ENCODE data around the gene ZNF232.
A peak's percentile ranks its signal among the peaks of the same experiment; 100 is the strongest.
"Not testable (repeated sequence)": the region's sequence is repeated elsewhere in the genome, so short reads cannot be mapped to it uniquely, and the experiment has no call there.

ZNF232 gene

GRCh38 chr17:5080591-5080990 is 31.1 kb downstream of the ZNF232 start:
- no peak for DNase-seq (ENCODE audit: extremely low read depth, low read depth)
- no peak for TF ChIP-seq CTCF (IDR thresholded peaks at IDR 0.05; ENCODE audit: low read depth, low read length, missing control alignments)
- no peak overlapping the region for H3K4me3 ChIP-seq (replicated peaks; ENCODE audit: low read depth, low read length)

DNA sequence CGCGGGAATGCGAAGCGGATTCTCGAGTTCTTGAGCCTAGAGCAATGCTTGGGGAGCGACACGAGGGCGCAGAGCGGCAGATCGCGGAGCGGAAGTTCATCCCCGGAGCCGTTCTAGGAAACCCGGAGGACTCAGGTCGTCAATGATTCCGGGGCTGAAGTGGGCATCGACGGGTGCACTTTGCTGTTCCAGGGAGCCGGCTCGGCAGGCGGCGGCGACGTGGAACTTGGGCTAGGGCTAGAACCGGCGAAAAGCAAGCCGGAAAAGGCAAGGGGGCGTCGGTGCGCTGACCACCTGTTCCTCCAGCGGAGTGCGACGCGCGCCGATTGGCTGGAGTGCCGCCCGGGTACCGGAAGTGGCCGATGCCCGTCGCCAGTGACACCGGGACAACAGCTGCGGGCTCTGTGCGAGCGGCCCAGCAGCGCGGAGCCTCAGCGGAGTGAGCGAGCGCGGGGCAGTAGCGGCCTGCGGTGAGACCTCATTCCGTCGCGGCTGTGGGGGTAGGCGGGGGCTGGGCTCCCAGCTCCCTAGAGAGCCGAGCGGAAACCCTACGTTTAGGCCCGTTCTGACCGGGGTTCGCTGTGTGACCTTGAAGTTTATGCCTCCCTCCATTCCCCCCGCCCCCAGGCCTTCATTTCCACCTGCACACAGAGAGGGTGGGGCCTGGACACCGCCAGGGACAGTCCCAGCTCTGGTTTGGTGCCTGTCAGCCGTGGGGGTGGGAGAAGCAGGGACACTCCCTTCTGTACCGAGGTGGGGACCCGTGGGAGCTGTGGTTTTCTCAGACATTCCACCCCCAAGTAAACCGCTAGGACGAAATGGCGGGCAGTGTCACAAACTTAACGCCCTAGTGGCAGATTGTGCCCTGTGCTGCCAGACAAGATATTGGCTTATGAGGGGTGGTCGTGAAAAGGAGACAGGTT is 33.3 kb downstream of the ZNF232 start, which contains the start of gene ZFP3:
TSS of gene ZFP3 (plus strand) at position 362 of the 923 bp plus-strand sequence. CDS start 13,038 bp downstream, outside the sequence.
- H3K4me3 ChIP-seq (replicated peaks; ENCODE audit: low read depth, low read length): peak within 1 kb of the TSS; percentile 49
- DNase-seq (ENCODE audit: extremely low read depth, low read depth): peak; percentile 22
- no peak for TF ChIP-seq CTCF (IDR thresholded peaks at IDR 0.05; ENCODE audit: low read depth, low read length, missing control alignments)

DNA sequence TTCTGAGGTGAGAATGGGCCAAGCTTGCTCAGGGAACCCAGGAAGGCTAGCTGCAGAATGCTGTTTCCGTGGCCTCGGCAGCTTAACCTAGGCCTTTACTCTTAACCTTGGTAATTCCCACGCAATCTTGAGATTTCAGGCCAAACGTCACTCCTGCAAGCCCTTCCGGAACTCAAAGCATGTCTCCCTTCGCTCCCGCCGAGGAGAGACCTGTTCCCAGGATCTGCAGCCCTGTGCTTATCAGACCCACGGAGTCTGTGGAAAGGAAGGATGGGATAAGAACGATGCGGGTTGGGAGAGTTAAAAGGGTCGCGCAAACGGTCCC is 33.9 kb downstream of the ZNF232 start:
- H3K4me3 ChIP-seq (replicated peaks; ENCODE audit: low read depth, low read length): peak overlapping the region; percentile 49
- TF ChIP-seq CTCF (IDR thresholded peaks at IDR 0.05; ENCODE audit: low read depth, low read length, missing control alignments): no peak
- no peak for DNase-seq (ENCODE audit: extremely low read depth, low read depth)

GRCh38 chr17:5077275-5077674 is 34.4 kb downstream of the ZNF232 start:
- not testable (repeated sequence) for H3K4me3 ChIP-seq (replicated peaks; ENCODE audit: low read depth, low read length); DNase-seq (ENCODE audit: extremely low read depth, low read depth)

- H3K4me3 ChIP-seq (replicated peaks; ENCODE audit: low read depth, low read length); DNase-seq (ENCODE audit: extremely low read depth, low read depth): not testable (repeated sequence)
These were observed 36.2 kb downstream of the ZNF232 start for GRCh38 chr17:5075472-5075871.

DNA sequence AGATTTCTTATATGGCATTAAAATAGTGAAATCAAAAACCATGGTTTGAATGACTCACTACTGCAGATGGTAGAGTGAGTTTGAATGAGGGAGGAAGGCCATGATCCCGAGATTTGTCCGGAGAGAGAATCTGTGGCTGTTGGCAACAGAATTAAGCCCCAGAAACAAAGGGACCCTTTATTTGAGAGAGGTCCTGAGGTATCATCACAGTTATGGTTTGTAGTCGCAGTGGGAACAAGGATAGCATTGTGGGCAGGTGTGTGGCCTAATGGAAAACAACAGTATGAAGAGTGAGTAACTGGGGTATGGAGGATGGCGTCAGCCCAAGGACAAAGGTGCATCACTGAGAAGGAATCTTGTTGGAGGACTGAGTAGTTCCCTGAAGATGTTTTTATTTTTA is 42.0 kb downstream of the ZNF232 start:
- H3K4me3 ChIP-seq (replicated peaks; ENCODE audit: low read depth, low read length): no peak overlapping the region
- TF ChIP-seq CTCF (IDR thresholded peaks at IDR 0.05; ENCODE audit: low read depth, low read length, missing control alignments): no peak
- DNase-seq (ENCODE audit: extremely low read depth, low read depth): no peak

- no peak for DNase-seq (ENCODE audit: extremely low read depth, low read depth)
- TF ChIP-seq CTCF (IDR thresholded peaks at IDR 0.05; ENCODE audit: low read depth, low read length, missing control alignments): no peak
- no peak overlapping the region for H3K4me3 ChIP-seq (replicated peaks; ENCODE audit: low read depth, low read length)
These were observed 43.4 kb downstream of the ZNF232 start for GRCh38 chr17:5068236-5068635.

DNA sequence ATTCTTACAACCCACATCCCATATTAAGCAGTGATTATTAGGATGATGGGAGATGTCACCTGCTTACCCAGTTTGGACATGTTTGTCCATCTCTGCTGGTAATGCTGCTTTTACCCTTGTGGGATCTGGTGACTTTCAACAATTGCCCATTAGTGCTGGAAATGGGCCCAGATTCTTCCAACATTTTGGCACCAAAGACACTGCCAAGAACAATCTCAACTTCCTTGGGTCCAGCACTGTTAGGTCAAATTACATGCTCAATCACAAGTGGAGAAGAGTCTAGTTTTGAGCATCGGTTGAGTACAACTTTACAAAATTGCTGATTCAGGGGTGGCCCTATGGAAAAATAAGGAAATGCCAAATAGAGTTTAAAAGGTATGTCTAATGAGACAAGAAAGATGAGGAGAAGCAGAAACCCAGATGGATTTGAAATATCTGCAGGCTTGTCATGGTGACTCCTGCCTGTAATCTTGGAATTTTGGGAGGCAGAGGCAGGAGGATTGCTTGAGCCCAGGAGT is 46.4 kb downstream of the ZNF232 start:
- TF ChIP-seq CTCF (IDR thresholded peaks at IDR 0.05; ENCODE audit: low read depth, low read length, missing control alignments): no peak
- DNase-seq (ENCODE audit: extremely low read depth, low read depth): no peak
- no peak overlapping the region for H3K4me3 ChIP-seq (replicated peaks; ENCODE audit: low read depth, low read length)
